NT2/D1 (cell line): ENCODE data around the gene RNF126.

Experiments
- DNase-seq: peaks from one replicate; pipeline ENCODE4 v3.0.0-alpha.2; 2011; ENCODE audit warnings: low read depth, low spot score
- H3K27me3 ChIP-seq: 2 replicates; pipeline ENCODE4 v1.6.0; 2011; ENCODE audit warnings: mild to moderate bottlenecking; ENCODE audit not compliant: insufficient read length, insufficient read depth
- H3K36me3 ChIP-seq: 2 replicates; pipeline ENCODE4 v1.6.1; 2011; ENCODE audit warnings: mild to moderate bottlenecking, low read length, mixed read lengths; ENCODE audit not compliant: insufficient read depth, insufficient read length
- H3K4me1 ChIP-seq: 2 replicates; pipeline ENCODE4 v1.5.1; 2011; ENCODE audit not compliant: insufficient read depth, insufficient read length
- H3K4me3 ChIP-seq: 2 replicates; pipeline ENCODE4 v1.5.1; 2011; ENCODE audit warnings: low read depth; ENCODE audit not compliant: insufficient read length
- H3K9ac ChIP-seq: 2 replicates; pipeline ENCODE4 v1.6.0; 2011; ENCODE audit warnings: low read depth; ENCODE audit not compliant: insufficient read length
- H3K9me3 ChIP-seq: 2 replicates; pipeline ENCODE4 v1.5.1; 2011; ENCODE audit warnings: mild to moderate bottlenecking, low read length; ENCODE audit not compliant: insufficient read depth
- SUZ12 ChIP-seq: IDR thresholded peaks from 2 replicates; pipeline ENCODE4 v1.6.1; 2011; ENCODE audit not compliant: insufficient read length, insufficient read depth; ENCODE audit errors: extremely low read depth
- YY1 ChIP-seq: IDR thresholded peaks from 2 replicates; pipeline ENCODE4 v1.6.1; 2011; ENCODE audit not compliant: insufficient read length, insufficient read depth
- ZNF274 ChIP-seq: IDR thresholded peaks from 2 replicates; pipeline ENCODE4 v1.6.1; 2011; ENCODE audit warnings: mild to moderate bottlenecking, low read depth, low read length

RNF126 gene

GRCh38 chr19:613732-614567 is 49.1 kb downstream of the RNF126 start:
- DNase-seq: no peak
- H3K36me3 ChIP-seq: peaks cover 68% of the 10 kb centered on the region
- TF ChIP-seq YY1: no peak
- no peak for TF ChIP-seq SUZ12
- TF ChIP-seq ZNF274: no peak
- no peak overlapping the region for H3K9ac ChIP-seq
- H3K9me3 ChIP-seq: no peaks in the 10 kb centered on the region
- H3K4me1 ChIP-seq: peaks cover 6% of the 10 kb centered on the region
- H3K27me3 ChIP-seq: no peaks in the 10 kb centered on the region
- H3K4me3 ChIP-seq: no peak overlapping the region

GRCh38 chr19:612941-613340 is 50.1 kb downstream of the RNF126 start:
- H3K27me3 ChIP-seq: no peaks in the 10 kb centered on the region
- peaks cover 6% of the 10 kb centered on the region for H3K4me1 ChIP-seq
- TF ChIP-seq ZNF274 (no peak), SUZ12 (no peak), YY1 (no peak)
- no peaks in the 10 kb centered on the region for H3K9me3 ChIP-seq
- DNase-seq: no peak
- no peak overlapping the region for H3K9ac ChIP-seq
- H3K36me3 ChIP-seq: peaks cover 58% of the 10 kb centered on the region
- no peak overlapping the region for H3K4me3 ChIP-seq

GRCh38 chr19:611481-611868 is 51.5 kb downstream of the RNF126 start:
- H3K9me3 ChIP-seq: no peaks in the 10 kb centered on the region
- peaks cover 49% of the 10 kb centered on the region for H3K36me3 ChIP-seq
- DNase-seq: no peak
- H3K9ac ChIP-seq: peak overlapping the region; percentile 51
- H3K27me3 ChIP-seq: no peaks in the 10 kb centered on the region
- peaks cover 6% of the 10 kb centered on the region for H3K4me1 ChIP-seq
- TF ChIP-seq ZNF274 (no peak), YY1 (no peak), SUZ12 (no peak)
- H3K4me3 ChIP-seq: no peak overlapping the region

GRCh38 chr19:610801-611480 is 52.1 kb downstream of the RNF126 start:
- no peaks in the 10 kb centered on the region for H3K9me3 ChIP-seq
- H3K9ac ChIP-seq: peak overlapping the region; percentile 51
- peaks cover 49% of the 10 kb centered on the region for H3K36me3 ChIP-seq
- H3K27me3 ChIP-seq: no peaks in the 10 kb centered on the region
- H3K4me1 ChIP-seq: peaks cover 6% of the 10 kb centered on the region
- DNase-seq: no peak
- no peak overlapping the region for H3K4me3 ChIP-seq
- TF ChIP-seq SUZ12 (no peak), ZNF274 (no peak)

- Histone ChIP-seq H3K9ac (peak overlapping the region; percentile 51), H3K36me3 (peaks cover 45% of the 10 kb centered on the region), H3K4me1 (peaks cover 6% of the 10 kb centered on the region), H3K9me3 (peaks cover 4% of the 10 kb centered on the region; the same call in 1 of the 2 replicates), H3K4me3 (no peak overlapping the region), H3K27me3 (no peaks in the 10 kb centered on the region)
- no peak for DNase-seq
- TF ChIP-seq SUZ12 (no peak), ZNF274 (no peak), YY1 (no peak)
These were observed 52.8 kb downstream of the RNF126 start for GRCh38 chr19:610071-610800.

- Histone ChIP-seq H3K9me3 (peaks cover 9% of the 10 kb centered on the region; the same call in 1 of the 2 replicates), H3K4me1 (peaks cover 6% of the 10 kb centered on the region), H3K36me3 (peaks cover 34% of the 10 kb centered on the region), H3K27me3 (no peaks in the 10 kb centered on the region), H3K9ac (no peak overlapping the region), H3K4me3 (no peak overlapping the region)
- TF ChIP-seq YY1 (no peak), ZNF274 (no peak), SUZ12 (no peak)
- no peak for DNase-seq
These were observed 54.0 kb downstream of the RNF126 start for GRCh38 chr19:609004-609346.
